HEK293 (cell line): ENCODE measurements around the gene PRX.

ENCODE experiments used
- CTCF ChIA-PET: fragments of 350-600 bp; formaldehyde crosslinking; extraction: SDS; loops from one replicate; lab custom pipeline; 2021; ENCODE audit warnings: antibody characterized with exemption; lab: Yijun Ruan, JAX
- POLR2A ChIA-PET: fragments of 300-600 bp; formaldehyde crosslinking; extraction: SDS; loops from one replicate; lab custom pipeline; 2020; ENCODE audit warnings: antibody characterized with exemption, inconsistent platforms; lab: Yijun Ruan, JAX
- H3K27ac ChIP-seq: fragments of 200-500 bp; sonication (Bioruptor generic); 2 replicates; pipeline ENCODE4 v1.5.1; 2014; ENCODE audit warnings: low read depth, low read length, control low read depth, inconsistent platforms; ENCODE audit errors: extremely low read depth
- H3K36me3 ChIP-seq, 2 experiments: fragments of 200-500 bp in 1 of 2; sonication (Bioruptor generic) in 1 of 2; 1 replicate in 1 of 2; 2 replicates in 1 of 2; pipeline ENCODE4 v1.5.1; 2014 to 2017; ENCODE audit warnings: inconsistent platforms in 2 of 2, low read length in 2 of 2; ENCODE audit not compliant: control insufficient read depth in 2 of 2, insufficient read depth in 1 of 2
- H3K4me1 ChIP-seq: fragments of 200-500 bp; sonication (Bioruptor generic); 2 replicates; pipeline ENCODE4 v1.5.1; 2014; ENCODE audit warnings: mild to moderate bottlenecking, low read length, inconsistent platforms; ENCODE audit not compliant: control insufficient read depth, insufficient read depth
- H3K4me3 ChIP-seq: 2 replicates; pipeline ENCODE4 v1.5.1; 2011; ENCODE audit warnings: low read depth, mild to moderate bottlenecking, control low read depth, low read length, moderate library complexity
- H3K9me3 ChIP-seq: fragments of 200-500 bp; sonication (Bioruptor generic); 2 replicates; pipeline ENCODE4 v1.5.1; 2014; ENCODE audit warnings: low read depth, low read length, inconsistent platforms; ENCODE audit not compliant: control insufficient read depth, insufficient read depth
- EGR2 ChIP-seq: fragments of 450-650 bp; formaldehyde crosslinking; IDR thresholded peaks from 2 replicates; pipeline ENCODE4 v1.5.1; 2016; ENCODE audit warnings: low read depth, missing biosample characterization, missing genetic modification characterization
- GLIS1 ChIP-seq: fragments of 450-650 bp; formaldehyde crosslinking; IDR thresholded peaks from 2 replicates; pipeline ENCODE4 v1.5.1; 2016; ENCODE audit warnings: missing biosample characterization, missing genetic modification characterization
- GLIS2 ChIP-seq: fragments of 450-650 bp; formaldehyde crosslinking; IDR thresholded peaks from 2 replicates; pipeline ENCODE4 v1.5.1; 2016; ENCODE audit warnings: missing biosample characterization, missing genetic modification characterization
- KLF8 ChIP-seq: fragments of 450-650 bp; formaldehyde crosslinking; IDR thresholded peaks from 2 replicates; pipeline ENCODE4 v1.5.1; 2016; ENCODE audit warnings: missing biosample characterization, missing genetic modification characterization
- OSR2 ChIP-seq: fragments of 450-650 bp; formaldehyde crosslinking; IDR thresholded peaks from 2 replicates; pipeline ENCODE4 v1.5.1; 2016; ENCODE audit warnings: missing biosample characterization, missing genetic modification characterization
- OVOL3 ChIP-seq: fragments of 450-650 bp; formaldehyde crosslinking; IDR thresholded peaks from 2 replicates; pipeline ENCODE4 v1.5.1; 2016; ENCODE audit warnings: missing biosample characterization, missing genetic modification characterization
- PATZ1 ChIP-seq: fragments of 450-650 bp; formaldehyde crosslinking; IDR thresholded peaks from 2 replicates; pipeline ENCODE4 v1.5.1; 2016; ENCODE audit warnings: missing biosample characterization, missing genetic modification characterization
- SCRT1 ChIP-seq: fragments of 450-650 bp; formaldehyde crosslinking; IDR thresholded peaks from 2 replicates; pipeline ENCODE4 v1.5.1; 2016; ENCODE audit warnings: missing biosample characterization, missing genetic modification characterization, borderline replicate concordance
- SCRT2 ChIP-seq: fragments of 450-650 bp; formaldehyde crosslinking; IDR thresholded peaks from 2 replicates; pipeline ENCODE4 v1.5.1; 2016; ENCODE audit warnings: missing biosample characterization, missing genetic modification characterization
- SP2 ChIP-seq: fragments of 450-650 bp; formaldehyde crosslinking; IDR thresholded peaks from 2 replicates; pipeline ENCODE4 v1.5.1; 2016; ENCODE audit warnings: missing biosample characterization, missing genetic modification characterization
- YY1 ChIP-seq: fragments of 450-650 bp; formaldehyde crosslinking; IDR thresholded peaks from 2 replicates; pipeline ENCODE4 v1.5.1; 2018; ENCODE audit warnings: missing biosample characterization, missing genetic modification characterization
- ZBTB17 ChIP-seq: fragments of 450-650 bp; formaldehyde crosslinking; IDR thresholded peaks from 2 replicates; pipeline ENCODE4 v1.5.1; 2016; ENCODE audit warnings: missing biosample characterization, missing genetic modification characterization
- ZBTB48 ChIP-seq: fragments of 450-650 bp; formaldehyde crosslinking; IDR thresholded peaks from 2 replicates; pipeline ENCODE4 v1.5.1; 2016; ENCODE audit warnings: missing biosample characterization, missing genetic modification characterization
- ZBTB6 ChIP-seq: fragments of 450-650 bp; formaldehyde crosslinking; IDR thresholded peaks from 2 replicates; pipeline ENCODE4 v1.5.1; 2017; ENCODE audit warnings: missing biosample characterization, missing genetic modification characterization
- ZBTB8A ChIP-seq: fragments of 450-650 bp; formaldehyde crosslinking; IDR thresholded peaks from 2 replicates; pipeline ENCODE4 v1.5.1; 2016; ENCODE audit warnings: missing biosample characterization, missing genetic modification characterization
- ZFHX2 ChIP-seq: fragments of 450-650 bp; formaldehyde crosslinking; conservative IDR thresholded peaks from 2 replicates; pipeline ENCODE4 v1.5.1; 2016; ENCODE audit warnings: missing biosample characterization, missing genetic modification characterization
- ZFP69B ChIP-seq: fragments of 450-650 bp; formaldehyde crosslinking; IDR thresholded peaks from 2 replicates; pipeline ENCODE4 v1.5.1; 2016; ENCODE audit warnings: missing biosample characterization, missing genetic modification characterization
- ZNF211 ChIP-seq: fragments of 450-650 bp; formaldehyde crosslinking; IDR thresholded peaks from 2 replicates; pipeline ENCODE4 v1.5.1; 2016; ENCODE audit warnings: low read depth, missing biosample characterization, missing genetic modification characterization
- ZNF266 ChIP-seq: fragments of 450-650 bp; formaldehyde crosslinking; IDR thresholded peaks from 2 replicates; pipeline ENCODE4 v1.5.1; 2016; ENCODE audit warnings: missing biosample characterization, missing genetic modification characterization, low read depth
- ZNF341 ChIP-seq: fragments of 450-650 bp; formaldehyde crosslinking; IDR thresholded peaks from 2 replicates; pipeline ENCODE4; 2016; ENCODE audit warnings: low read depth, missing biosample characterization, missing genetic modification characterization
- ZNF398 ChIP-seq: fragments of 450-650 bp; formaldehyde crosslinking; IDR thresholded peaks from 2 replicates; pipeline ENCODE4 v1.5.1; 2017; ENCODE audit warnings: missing biosample characterization, missing genetic modification characterization
- ZNF623 ChIP-seq: fragments of 450-650 bp; formaldehyde crosslinking; IDR thresholded peaks from 2 replicates; pipeline ENCODE4 v1.5.1; 2016; ENCODE audit warnings: missing biosample characterization, missing genetic modification characterization
- ZNF692 ChIP-seq: fragments of 450-650 bp; formaldehyde crosslinking; IDR thresholded peaks from 2 replicates; pipeline ENCODE4 v1.5.1; 2016; ENCODE audit warnings: missing biosample characterization, missing genetic modification characterization
- ZNF776 ChIP-seq: fragments of 450-650 bp; formaldehyde crosslinking; IDR thresholded peaks from 2 replicates; pipeline ENCODE4 v1.5.0; 2017; ENCODE audit warnings: missing biosample characterization, missing genetic modification characterization, borderline replicate concordance
- ZXDB ChIP-seq: fragments of 450-650 bp; formaldehyde crosslinking; IDR thresholded peaks from 2 replicates; pipeline ENCODE4 v1.5.1; 2016; ENCODE audit warnings: missing biosample characterization, missing genetic modification characterization
- TF ChIP-seq, protein P1 (sequence below): fragments of 450-650 bp; formaldehyde crosslinking; IDR thresholded peaks from 2 replicates; pipeline ENCODE4 v1.5.1; 2016; ENCODE audit warnings: missing biosample characterization, missing genetic modification characterization

Gene PRX

GRCh38 chr19:40366697-40367561 lies 46.2 kb downstream of the PRX start (continued):
- TF ChIP-seq ZBTB6 (tag by site-specific recombination), result 0 out of 2 replicates have a peak, but pooled peaks have one; percentile 22
- no peak for TF ChIP-seq YY1 (tag by site-specific recombination)
- peak; percentile 57; the same call in 1 of the 2 replicates for TF ChIP-seq GLIS2 (tag by site-specific recombination)
- peak; percentile 67; the same call in 1 of the 2 replicates for TF ChIP-seq SCRT1 (tag by site-specific recombination)
- peak; percentile 99 for TF ChIP-seq ZFHX2 (tag by site-specific recombination)

- POLR2A ChIA-PET, result interaction anchor here (0.5 to 3.2 kb wide), 36 partner anchors 10 to 1203 kb away, joined by 3 to 45 read pairs (median 6); partner anchors contain the start of genes BLVRB, C19orf47, PLD3 and SERTAD1
- Histone ChIP-seq H3K9me3 (no peaks in the 10 kb centered on the region), H3K36me3 (peaks cover 38 to 46% of the 10 kb centered on the region in 2 experiments), H3K27ac (peak overlapping the region; percentile 54; the same call in 1 of the 2 replicates), H3K4me1 (peaks cover 27% of the 10 kb centered on the region), H3K4me3 (peak overlapping the region; percentile 41)
- CTCF ChIA-PET, result interaction anchor here (0.5 to 2.6 kb wide), 9 partner anchors 14 to 779 kb away, joined by 3 to 15 read pairs (median 4); partner anchors contain the start of gene C19orf47
- TF ChIP-seq ZNF341 (peak; percentile 77), SP2 (tag by site-specific recombination) (peak; percentile 59), ZFHX2 (tag by site-specific recombination) (peak; percentile 89), OVOL3 (tag by site-specific recombination) (no peak), OSR2 (tag by site-specific recombination) (peak; percentile 62; the same call in 1 of the 2 replicates), KLF8 (peak; percentile 31; the same call in 1 of the 2 replicates), SCRT2 (peak; percentile 55), ZNF211 (tag by site-specific recombination) (no peak), ZBTB48 (tag by site-specific recombination) (peak; percentile 55; the same call in 1 of the 2 replicates), ZNF692 (tag by site-specific recombination) (peak; percentile 93), ZNF623 (tag by site-specific recombination) (no peak), GLIS1 (tag by site-specific recombination) (0 out of 2 replicates have a peak, but pooled peaks have one; percentile 30), ZBTB8A (peak; percentile 35), ZNF266 (tag by site-specific recombination) (no peak), ZBTB17 (tag by site-specific recombination) (0 out of 2 replicates have a peak, but pooled peaks have one; percentile 11), ZXDB (tag by site-specific recombination) (0 out of 2 replicates have a peak, but pooled peaks have one; percentile 16), PATZ1 (tag by site-specific recombination) (peak; percentile 73), ZFP69B (peak; percentile 82), EGR2 (peak; percentile 79), ZNF776 (tag by site-specific recombination) (no peak), ZNF398 (peak; percentile 90)
- TF ChIP-seq, protein P1, sequence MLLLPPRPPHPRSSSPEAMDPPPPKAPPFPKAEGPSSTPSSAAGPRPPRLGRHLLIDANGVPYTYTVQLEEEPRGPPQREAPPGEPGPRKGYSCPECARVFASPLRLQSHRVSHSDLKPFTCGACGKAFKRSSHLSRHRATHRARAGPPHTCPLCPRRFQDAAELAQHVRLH (tag by site-specific recombination), result 0 out of 2 replicates have a peak, but pooled peaks have one; percentile 19
Measured at GRCh38 chr19:40365613-40366401, 47.4 kb downstream of the PRX start.
